22Rv1 (cell line): ENCODE results near the gene NFKBIE.

Source experiments
- CTCF ChIP-seq: fragments of 450-650 bp; IDR thresholded peaks from 2 replicates; pipeline ENCODE4 v1.5.1; 2017; ENCODE audit warnings: mild to moderate bottlenecking
- ZFX ChIP-seq: fragments of 450-650 bp; IDR thresholded peaks from 2 replicates; pipeline ENCODE4 v1.6.1; 2017; ENCODE audit warnings: antibody characterized with exemption, borderline replicate concordance

GRCh38 chr6:44262467-44263353 is 2.6 kb downstream of the NFKBIE start:
- TF ChIP-seq CTCF = no peak
- no peak for TF ChIP-seq ZFX
